Stimulated activated naive CD8-positive, alpha-beta T cell treated with anti-CD3 and anti-CD28 coated beads, Interleukin-15, Interleukin-2, amounts not matched to agents 100 U/mL and 50 U/mL, for 24 hours (primary cell): Measurements from ENCODE around the gene HGF.
"Not testable (repeated sequence)": the region's sequence is repeated elsewhere in the genome, so short reads cannot be mapped to it uniquely, and the experiment has no call there.

Source experiments
- ATAC-seq: fragments of 150-1000 bp; cut with Tn5 transposase; one replicate; pipeline ENCODE4 v1.10.0; 2021
- DNase-seq: peaks from one replicate; pipeline ENCODE4 v3.0.0; 2021

Gene HGF

GRCh38 chr7:81769891-81770727 lies at the start of gene HGF:
Gene HGF, minus strand, starts transcription at chr7:81770047. Its CDS starts 76 bp downstream, at chr7:81769971.
- no peak for ATAC-seq
- DNase-seq: no peak

GRCh38 chr7:81816312-81816711 lies 46.5 kb upstream of the HGF start:
- no peak for DNase-seq
- ATAC-seq: no peak

GRCh38 chr7:81812866-81813476 lies 43.1 kb upstream of the HGF start:
- not testable (repeated sequence) for ATAC-seq

GRCh38 chr7:81811956-81812865 lies 42.4 kb upstream of the HGF start:
- ATAC-seq (no peak), DNase-seq (no peak)

More at GRCh38 chr7:81812866-81813476, 43.1 kb upstream of the HGF start:
- not testable (repeated sequence) for DNase-seq

GRCh38 chr7:81810476-81811155 lies 40.8 kb upstream of the HGF start:
- DNase-seq (no peak), ATAC-seq (no peak)

GRCh38 chr7:81808310-81808709 lies 38.5 kb upstream of the HGF start:
- DNase-seq, ATAC-seq: not testable (repeated sequence)

- ATAC-seq (no peak), DNase-seq (no peak)
Observed at GRCh38 chr7:81803267-81803666, 33.4 kb upstream of the HGF start.

- ATAC-seq (no peak), DNase-seq (no peak)
Observed at GRCh38 chr7:81802251-81802650, 32.4 kb upstream of the HGF start.

GRCh38 chr7:81801532-81801931 lies 31.7 kb upstream of the HGF start:
- DNase-seq (no peak), ATAC-seq (no peak)

GRCh38 chr7:81791568-81792518 lies 22.0 kb upstream of the HGF start:
- DNase-seq (no peak), ATAC-seq (no peak)

- ATAC-seq (no peak), DNase-seq (no peak)
Observed at GRCh38 chr7:81790686-81791085, 20.8 kb upstream of the HGF start.

- no peak for DNase-seq
- no peak for ATAC-seq
Observed at GRCh38 chr7:81790120-81790500, 20.3 kb upstream of the HGF start.

GRCh38 chr7:81789406-81790119 lies 19.7 kb upstream of the HGF start:
- ATAC-seq: no peak
- DNase-seq: no peak

GRCh38 chr7:81788246-81788645 lies 18.4 kb upstream of the HGF start:
- ATAC-seq: no peak

GRCh38 chr7:81783818-81784217 lies 14.0 kb upstream of the HGF start:
- DNase-seq (no peak), ATAC-seq (no peak)

More at GRCh38 chr7:81788246-81788645, 18.4 kb upstream of the HGF start:
- DNase-seq: no peak

GRCh38 chr7:81780914-81781693 lies 11.3 kb upstream of the HGF start:
- DNase-seq (no peak), ATAC-seq (no peak)

- DNase-seq (no peak), ATAC-seq (no peak)
Observed at GRCh38 chr7:81779706-81780105, 9.9 kb upstream of the HGF start.

GRCh38 chr7:81777697-81778096 lies 7.8 kb upstream of the HGF start:
- no peak for ATAC-seq
- DNase-seq: no peak

- no peak for ATAC-seq
- DNase-seq: no peak
Observed at GRCh38 chr7:81776948-81777630, 7.2 kb upstream of the HGF start.
